Adrenal gland (tissue), 12 donors: ENCODE data around the gene SCN4A. TPM values are rescaled to one million over a fixed set of nuclear protein-coding genes. Genes with fewer than 3 reads are reported as not detected.

Source experiments
- DNase-seq, 7 donors: peaks; one replicate each; pipeline ENCODE4 v3.0.0-alpha.2; 2019 to 2020
- H3K27ac ChIP-seq, 5 donors: fragments of 200-600 bp; sonication (generic) in 4 of 5; 1 replicate in 3 of 5; 2 replicates in 2 of 5; pipeline versions ENCODE4 v1.5.1 to v1.8.0; 2016 to 2020; ENCODE audit warnings: mild to moderate bottlenecking in 1 of 5
- H3K27me3 ChIP-seq: fragments of 200-600 bp; 2 replicates; pipeline ENCODE4 v1.8.0; 2021
- H3K36me3 ChIP-seq, 2 donors: fragments of 200-600 bp; replicated peaks in 1 of 2; 1 replicate in 1 of 2; 2 replicates in 1 of 2; pipeline versions ENCODE4 v1.5.1 to v1.8.0; 2018 to 2022
- H3K4me1 ChIP-seq, 2 donors: fragments of 200-600 bp; replicated peaks in 1 of 2; 1 replicate in 1 of 2; 2 replicates in 1 of 2; pipeline versions ENCODE4 v1.5.1 to v1.8.0; 2018 to 2021
- H3K4me3 ChIP-seq, 4 donors: fragments of 200-600 bp; sonication (generic) in 3 of 4; one replicate each; pipeline ENCODE4 v1.5.1; 2016 to 2018
- H3K9me3 ChIP-seq, 3 donors: fragments of 200-600 bp; sonication (generic) in 1 of 3; replicated peaks in 1 of 3; 1 replicate in 2 of 3; 2 replicates in 1 of 3; pipeline versions ENCODE4 v1.5.1 to v1.8.0; 2016 to 2021
- POLR2A ChIP-seq, 2 donors: fragments of 450-650 bp; IDR thresholded peaks; one replicate each; pipeline ENCODE4 v1.6.1; 2017; ENCODE audit warnings: antibody characterized with exemption in 2 of 2, mild to moderate bottlenecking in 2 of 2, moderate library complexity in 1 of 2
- WGBS, 4 donors: extraction: QIAGEN DNeasy Blood & Tissue Kit in 2 of 4; methylation state at CpG; one replicate each; pipeline versions ENCODE4 v1.1.5 to v1.1.7; 2013 to 2017; 5-methylcytosine and 5-hydroxymethylcytosine counted together
- intact Hi-C, 2 donors: fragments of 100-400 bp; cut with DNase I; formaldehyde crosslinking; loops; one replicate each; pipeline versions ENCODE4 v1.14.1 to v1.15.0; 2022 to 2023
- polyA plus RNA-seq, 3 donors: library from polyadenylated mRNA; stranded (reverse); fragments of 200-250 nt in 2 of 3; fragments of 350-450 nt in 1 of 3; fragmentation: Illumina TruSeq in 1 of 3; extraction: RNeasy Lipid Tissue Mini Kit (QIAGEN cat#74804) in 1 of 3; gene quantifications; one replicate each; pipeline ENCODE4 v1.2.3, GENCODE V29; 2013 to 2014
- total RNA-seq, 9 donors: library from RNA; depleted of rRNA in 4 of 9; stranded (reverse); fragments of >200 nt in 4 of 9; fragments of 120-200 nt in 1 of 9; fragmentation: NEBNext Ultra II Directional in 1 of 9; extraction: Animal tissue kit (Norgen Biotek cat#: 25700) in 1 of 9; gene quantifications; one replicate each; pipeline versions ENCODE4 v1.1.0 to v1.2.4, GENCODE V29; 2013 to 2023
- TF ChIP-seq, protein P1 (sequence below), 6 experiments: fragments of 450-650 bp in 4 of 6; fragments of 200-600 bp in 2 of 6; sonication (generic) in 1 of 6; IDR thresholded peaks; 1 replicate in 5 of 6; 2 replicates in 1 of 6; pipeline versions ENCODE4 v1.5.1 to v1.8.0; 2016 to 2021; ENCODE audit warnings: antibody characterized with exemption in 6 of 6, mild to moderate bottlenecking in 2 of 6, moderate library complexity in 1 of 6
- donor health status: healthy with polysubstance abuse.
- donor health status: Bipolar disorder and iron deficiency.
- donor health status: DM: yes; HTN: yes; CAD: no.
- donor health status: DM: no; HTN: no; CAD: no.
- donor health status: DM: no; HTN: no; CAD: no.
- donor health status: DM: yes; HTN: yes; CAD: no.

Gene SCN4A
- total and polyA plus RNA-seq, 12 donors = 0.30 to 4.2 (median 1.5) TPM

DNA sequence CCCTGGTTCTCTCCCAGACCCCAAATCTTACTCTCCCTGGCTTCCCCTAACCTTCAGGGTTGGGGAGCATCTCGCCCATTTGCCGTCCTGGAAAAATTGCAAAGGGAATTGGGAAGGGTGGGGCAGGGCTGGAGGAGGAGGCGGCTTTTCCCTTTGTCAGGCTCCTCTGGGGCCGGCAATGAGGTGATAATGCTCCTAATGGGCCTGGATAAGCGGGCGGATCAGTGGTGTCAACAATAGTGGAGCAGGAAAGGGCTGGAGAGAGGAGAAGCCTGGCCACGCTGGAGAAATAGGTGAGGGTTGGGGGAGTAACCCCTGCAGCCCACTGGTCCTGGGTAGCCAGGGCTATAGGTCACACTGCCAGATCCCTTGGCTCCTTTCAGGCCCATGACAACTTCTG, 12.3 kb downstream of the SCN4A start:
- Histone ChIP-seq H3K4me1 (peaks cover 0 to 13% of the 10 kb centered on the region in 2 donors), H3K27me3 (no peaks in the 10 kb centered on the region), H3K9me3 (no peaks in the 10 kb centered on the region), H3K36me3 (no peaks in the 10 kb centered on the region), H3K27ac (no peak overlapping the region), H3K4me3 (no peak overlapping the region)
- 76 to 83% (median 80%) methylated on average over 7 of the region's 7 CpGs for WGBS, 4 donors
- TF ChIP-seq, protein P1, sequence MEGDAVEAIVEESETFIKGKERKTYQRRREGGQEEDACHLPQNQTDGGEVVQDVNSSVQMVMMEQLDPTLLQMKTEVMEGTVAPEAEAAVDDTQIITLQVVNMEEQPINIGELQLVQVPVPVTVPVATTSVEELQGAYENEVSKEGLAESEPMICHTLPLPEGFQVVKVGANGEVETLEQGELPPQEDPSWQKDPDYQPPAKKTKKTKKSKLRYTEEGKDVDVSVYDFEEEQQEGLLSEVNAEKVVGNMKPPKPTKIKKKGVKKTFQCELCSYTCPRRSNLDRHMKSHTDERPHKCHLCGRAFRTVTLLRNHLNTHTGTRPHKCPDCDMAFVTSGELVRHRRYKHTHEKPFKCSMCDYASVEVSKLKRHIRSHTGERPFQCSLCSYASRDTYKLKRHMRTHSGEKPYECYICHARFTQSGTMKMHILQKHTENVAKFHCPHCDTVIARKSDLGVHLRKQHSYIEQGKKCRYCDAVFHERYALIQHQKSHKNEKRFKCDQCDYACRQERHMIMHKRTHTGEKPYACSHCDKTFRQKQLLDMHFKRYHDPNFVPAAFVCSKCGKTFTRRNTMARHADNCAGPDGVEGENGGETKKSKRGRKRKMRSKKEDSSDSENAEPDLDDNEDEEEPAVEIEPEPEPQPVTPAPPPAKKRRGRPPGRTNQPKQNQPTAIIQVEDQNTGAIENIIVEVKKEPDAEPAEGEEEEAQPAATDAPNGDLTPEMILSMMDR (IDR thresholded peaks at IDR 0.05) = no peak
- TF ChIP-seq POLR2A (IDR thresholded peaks at IDR 0.05) = no peak
- no peak for DNase-seq
- intact Hi-C loops = no loop called here

DNA sequence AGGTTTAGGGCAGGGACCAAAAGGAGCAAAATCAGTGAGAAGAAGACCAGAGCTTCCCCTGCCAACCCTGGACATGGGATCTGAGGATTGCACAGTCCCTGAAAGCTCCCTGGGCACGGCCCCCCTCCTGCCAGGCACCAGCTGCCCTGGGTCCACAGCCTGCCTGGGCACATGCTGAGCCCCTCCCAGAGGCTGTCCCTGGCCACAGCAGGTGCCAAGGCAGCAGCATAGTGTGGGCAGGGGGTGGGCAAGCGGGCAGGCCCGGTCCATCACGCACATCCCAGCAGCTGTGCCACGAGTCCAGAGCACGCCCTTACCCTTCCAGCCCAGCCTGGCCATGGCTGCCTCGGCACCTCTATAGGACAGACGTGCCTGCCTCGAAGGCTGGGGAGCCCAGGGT, 12.7 kb downstream of the SCN4A start:
- Histone ChIP-seq H3K36me3 (no peaks in the 10 kb centered on the region), H3K27ac (no peak overlapping the region), H3K27me3 (no peaks in the 10 kb centered on the region), H3K9me3 (no peaks in the 10 kb centered on the region), H3K4me1 (peaks cover 0 to 13% of the 10 kb centered on the region in 2 donors), H3K4me3 (no peak overlapping the region)
- intact Hi-C loops = no loop called here
- DNase-seq = no peak
- TF ChIP-seq POLR2A (IDR thresholded peaks at IDR 0.05) = no peak
- TF ChIP-seq, protein P1 (IDR thresholded peaks at IDR 0.05) = no peak
- WGBS, 4 donors = 84 to 100% (median 89%) methylated on average over 5 to 9 of the region's 9 CpGs

DNA sequence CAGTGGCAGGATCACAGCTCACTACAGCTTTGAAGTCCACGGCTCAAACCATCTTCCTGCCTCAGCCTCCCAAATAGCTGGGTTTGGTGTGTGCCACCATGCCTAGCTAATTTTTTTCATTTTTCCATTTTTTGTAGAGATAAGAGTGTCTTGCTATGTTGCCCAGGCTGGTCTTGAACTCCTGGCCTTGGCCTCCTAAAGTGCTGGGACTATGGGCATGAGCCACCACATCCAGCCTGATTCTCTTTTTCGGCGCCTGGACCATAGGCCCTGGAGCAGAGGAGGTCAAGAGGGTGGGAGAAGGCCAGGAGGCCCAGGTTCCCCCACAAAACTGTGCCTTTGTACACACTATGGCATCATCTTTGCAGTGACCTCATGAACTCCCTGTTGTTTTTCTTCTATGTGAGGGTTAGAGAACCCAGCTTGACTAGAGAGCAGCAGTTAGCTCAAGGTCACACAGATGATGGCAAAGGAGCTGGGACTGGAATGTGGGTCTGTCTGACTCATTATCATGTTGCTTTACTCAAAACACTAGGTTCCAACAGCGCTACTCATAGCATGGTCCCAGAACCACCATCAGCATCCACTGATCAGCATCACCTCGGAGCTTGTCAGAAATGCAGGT, 16.3 kb downstream of the SCN4A start:
- peaks cover 0 to 5% of the 10 kb centered on the region in 2 donors for H3K4me1 ChIP-seq
- no peaks in the 10 kb centered on the region for H3K36me3 ChIP-seq
- DNase-seq = peak in 6 of 7 donors; percentile 61 to 78 (median 72)
- H3K27me3 ChIP-seq = no peaks in the 10 kb centered on the region
- no peak for TF ChIP-seq POLR2A (IDR thresholded peaks at IDR 0.05)
- TF ChIP-seq, protein P1 (IDR thresholded peaks at IDR 0.05) = no peak
- H3K9me3 ChIP-seq = no peaks in the 10 kb centered on the region
- H3K27ac ChIP-seq = peak overlapping the region in 1 of 5 donors; percentile 61
- 76 to 85% (median 83%) methylated on average over 5 of the region's 5 CpGs for WGBS, 4 donors
- no peak overlapping the region for H3K4me3 ChIP-seq
- intact Hi-C loops = no loop called here

DNA sequence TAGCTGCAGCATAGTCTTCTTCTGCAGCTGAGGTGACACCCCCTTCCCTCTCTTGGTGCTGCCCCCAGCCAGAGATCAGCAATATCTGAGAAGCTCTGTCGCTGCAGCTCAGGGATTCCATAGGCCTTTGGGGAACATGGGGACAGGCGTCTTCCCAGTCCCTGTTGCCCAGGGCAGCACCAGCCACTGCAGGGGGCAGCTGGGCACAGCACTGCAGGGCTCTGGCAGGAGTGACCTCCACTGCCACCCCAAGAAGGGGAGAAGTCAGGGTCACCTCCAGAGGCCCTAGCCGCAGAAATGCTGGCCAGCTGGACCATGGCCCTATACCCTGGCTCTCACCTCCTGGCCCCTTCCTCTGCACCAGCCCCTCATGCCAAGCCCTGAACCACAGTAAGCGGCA, 16.9 kb downstream of the SCN4A start:
- no peak overlapping the region for H3K27ac ChIP-seq
- 74 to 100% (median 80%) methylated on average over 2 to 4 of the region's 4 CpGs for WGBS, 4 donors
- intact Hi-C loops = no loop called here
- H3K4me1 ChIP-seq = peaks cover 0 to 5% of the 10 kb centered on the region in 2 donors
- H3K36me3 ChIP-seq = no peaks in the 10 kb centered on the region
- no peaks in the 10 kb centered on the region for H3K9me3 ChIP-seq
- no peaks in the 10 kb centered on the region for H3K27me3 ChIP-seq
- TF ChIP-seq, protein P1 (IDR thresholded peaks at IDR 0.05) = no peak
- TF ChIP-seq POLR2A (IDR thresholded peaks at IDR 0.05) = no peak
- no peak for DNase-seq
- no peak overlapping the region for H3K4me3 ChIP-seq
